Activated CD8-positive, alpha-beta T cell treated with anti-CD3 and anti-CD28 coated beads, Interleukin-2, amount 10 ng/mL, durations not matched to agents 7 days and 5 days (primary cell): ENCODE data around the gene ARHGAP40. TPM values are rescaled to one million over a fixed set of nuclear protein-coding genes. Genes with fewer than 3 reads are reported as not detected.

ENCODE experiments used
- ATAC-seq: fragments of 150-1000 bp; cut with Tn5 transposase; one replicate; pipeline ENCODE4 v1.10.0; 2021; ENCODE audit warnings: moderate library complexity
- CTCF ChIA-PET: fragments of 350-600 bp; sonication (Branson Sonifier 250); formaldehyde crosslinking; loops from one replicate; lab custom pipeline; 2021; ENCODE audit warnings: antibody characterized with exemption; lab: Charles Lee
- POLR2A ChIA-PET: fragments of 350-600 bp; sonication (Branson Sonifier 250); formaldehyde crosslinking; loops from one replicate; lab custom pipeline; 2021; ENCODE audit warnings: antibody characterized with exemption; lab: Charles Lee
- DNase-seq: peaks from one replicate; pipeline ENCODE4 v3.0.0-alpha.2; 2020
- H3K27ac Mint-ChIP-seq: one replicate; pipeline ENCODE4 v1.8.0; 2021; ENCODE audit warnings: mild to moderate bottlenecking, mixed read lengths
- H3K27me3 Mint-ChIP-seq: one replicate; pipeline ENCODE4 v1.8.0; 2021; ENCODE audit warnings: low read depth, mixed read lengths
- H3K36me3 Mint-ChIP-seq: one replicate; pipeline ENCODE4 v1.8.0; 2021; ENCODE audit warnings: low read depth, mixed read lengths
- H3K4me1 Mint-ChIP-seq: one replicate; pipeline ENCODE4 v1.8.0; 2021; ENCODE audit warnings: low read depth, mixed read lengths
- H3K4me3 Mint-ChIP-seq: one replicate; pipeline ENCODE4 v1.8.0; 2021; ENCODE audit warnings: mild to moderate bottlenecking, mixed read lengths
- H3K9me3 Mint-ChIP-seq: one replicate; pipeline ENCODE4 v1.8.0; 2022; ENCODE audit warnings: mixed read lengths; ENCODE audit not compliant: insufficient read depth
- total RNA-seq, 2 experiments: library from RNA; stranded (reverse); gene quantifications; one replicate each; pipeline ENCODE4 v1.2.3, GENCODE V29; 2021

The ARHGAP40 gene
- total RNA-seq, 2 experiments from 2014 or later = not detected

GRCh38 chr20:38644588-38645260, 43.1 kb downstream of the ARHGAP40 start:
- ChIA-PET POLR2A (no interaction called here), CTCF (interaction anchor here (0.9 to 4.1 kb wide), 8 partner anchors 8 to 432 kb away, joined by 3 to 20 read pairs (median 4); no protein-coding TSS in a partner anchor)
- Mint-ChIP-seq H3K27ac (no peak overlapping the region), H3K36me3 (no peaks in the 10 kb centered on the region), H3K4me1 (peaks cover 10% of the 10 kb centered on the region), H3K4me3 (no peak overlapping the region), H3K9me3 (no peaks in the 10 kb centered on the region), H3K27me3 (peaks cover 47% of the 10 kb centered on the region)
- ATAC-seq = no peak
- DNase-seq = no peak

- H3K4me1 Mint-ChIP-seq = peaks cover 10% of the 10 kb centered on the region
- ChIA-PET POLR2A (no interaction called here), CTCF (interaction anchor here (0.6 to 4.1 kb wide), 10 partner anchors 9 to 432 kb away, joined by 3 to 20 read pairs (median 4); no protein-coding TSS in a partner anchor)
- no peak overlapping the region for H3K27ac Mint-ChIP-seq
- no peak overlapping the region for H3K4me3 Mint-ChIP-seq
- H3K9me3 Mint-ChIP-seq = no peaks in the 10 kb centered on the region
- peaks cover 47% of the 10 kb centered on the region for H3K27me3 Mint-ChIP-seq
- H3K36me3 Mint-ChIP-seq = no peaks in the 10 kb centered on the region
- no peak for DNase-seq
- no peak for ATAC-seq
Measured at GRCh38 chr20:38645351-38645750, 43.7 kb downstream of the ARHGAP40 start.

GRCh38 chr20:38645980-38646858, 44.6 kb downstream of the ARHGAP40 start:
- H3K9me3 Mint-ChIP-seq = no peaks in the 10 kb centered on the region
- H3K27ac Mint-ChIP-seq = no peak overlapping the region
- peak overlapping the region; percentile 61 for H3K4me3 Mint-ChIP-seq
- POLR2A ChIA-PET = no interaction called here
- H3K27me3 Mint-ChIP-seq = peaks cover 43% of the 10 kb centered on the region
- H3K4me1 Mint-ChIP-seq = peaks cover 10% of the 10 kb centered on the region
- peak; percentile 91 for DNase-seq
- CTCF ChIA-PET = interaction anchor here (0.6 to 4.1 kb wide), 10 partner anchors 10 to 403 kb away, joined by 3 to 20 read pairs (median 4); no protein-coding TSS in a partner anchor
- H3K36me3 Mint-ChIP-seq = no peaks in the 10 kb centered on the region
- peak; percentile 95 for ATAC-seq

GRCh38 chr20:38649275-38649891, 47.8 kb downstream of the ARHGAP40 start:
- no peak overlapping the region for H3K27ac Mint-ChIP-seq
- H3K4me3 Mint-ChIP-seq = no peak overlapping the region
- no peaks in the 10 kb centered on the region for H3K36me3 Mint-ChIP-seq
- H3K4me1 Mint-ChIP-seq = peaks cover 10% of the 10 kb centered on the region
- ATAC-seq = no peak
- no peak for DNase-seq
- CTCF ChIA-PET = interaction anchor here (0.8 to 2.6 kb wide), 11 partner anchors 10 to 400 kb away, joined by 3 to 19 read pairs (median 4); no protein-coding TSS in a partner anchor
- H3K9me3 Mint-ChIP-seq = no peaks in the 10 kb centered on the region
- H3K27me3 Mint-ChIP-seq = peaks cover 31% of the 10 kb centered on the region
- POLR2A ChIA-PET = no interaction called here

- H3K27me3 Mint-ChIP-seq = peaks cover 25% of the 10 kb centered on the region
- no peak overlapping the region for H3K4me3 Mint-ChIP-seq
- ATAC-seq (no peak), DNase-seq (no peak)
- H3K9me3 Mint-ChIP-seq = no peaks in the 10 kb centered on the region
- peaks cover 10% of the 10 kb centered on the region for H3K4me1 Mint-ChIP-seq
- no peak overlapping the region for H3K27ac Mint-ChIP-seq
- ChIA-PET POLR2A (no interaction called here), CTCF (interaction anchor here (0.8 to 2.0 kb wide), 9 partner anchors 11 to 399 kb away, joined by 3 to 19 read pairs (median 3); partner anchors contain the start of gene SLC32A1)
- H3K36me3 Mint-ChIP-seq = no peaks in the 10 kb centered on the region
Measured at GRCh38 chr20:38650010-38650409, 48.4 kb downstream of the ARHGAP40 start.

GRCh38 chr20:38651154-38651553, 49.5 kb downstream of the ARHGAP40 start:
- Mint-ChIP-seq H3K36me3 (no peaks in the 10 kb centered on the region), H3K4me3 (no peak overlapping the region), H3K27me3 (peaks cover 16% of the 10 kb centered on the region), H3K4me1 (peaks cover 7% of the 10 kb centered on the region), H3K27ac (no peak overlapping the region), H3K9me3 (no peaks in the 10 kb centered on the region)
- ATAC-seq (no peak), DNase-seq (no peak)
- ChIA-PET POLR2A (no interaction called here), CTCF (interaction anchor here (1.3 kb wide), 1 partner anchor 73 kb away, joined by 5 read pairs; the partner anchor contains the start of gene SLC32A1)

- Mint-ChIP-seq H3K4me3 (no peak overlapping the region), H3K36me3 (no peaks in the 10 kb centered on the region), H3K27ac (no peak overlapping the region), H3K4me1 (peaks cover 3% of the 10 kb centered on the region), H3K9me3 (no peaks in the 10 kb centered on the region), H3K27me3 (peaks cover 15% of the 10 kb centered on the region)
- ATAC-seq (no peak), DNase-seq (no peak)
- CTCF ChIA-PET = interaction anchor here (0.6 kb wide), 1 partner anchor 263 kb away, joined by 3 read pairs; no protein-coding TSS in a partner anchor
- POLR2A ChIA-PET = no interaction called here
Measured at GRCh38 chr20:38651562-38651961, 50.0 kb downstream of the ARHGAP40 start.

- Mint-ChIP-seq H3K27me3 (peaks cover 6% of the 10 kb centered on the region), H3K4me3 (no peak overlapping the region), H3K9me3 (no peaks in the 10 kb centered on the region), H3K27ac (no peak overlapping the region), H3K4me1 (no peaks in the 10 kb centered on the region), H3K36me3 (no peaks in the 10 kb centered on the region)
- POLR2A ChIA-PET = no interaction called here
- DNase-seq (no peak), ATAC-seq (no peak)
- CTCF ChIA-PET = no interaction called here
Measured at GRCh38 chr20:38652995-38653394, 51.4 kb downstream of the ARHGAP40 start.

- Mint-ChIP-seq H3K4me1 (no peaks in the 10 kb centered on the region), H3K36me3 (no peaks in the 10 kb centered on the region), H3K27ac (no peak overlapping the region), H3K4me3 (no peak overlapping the region), H3K27me3 (peaks cover 9% of the 10 kb centered on the region), H3K9me3 (no peaks in the 10 kb centered on the region)
- ChIA-PET POLR2A (no interaction called here), CTCF (interaction anchor here (1.5 to 3.0 kb wide), 2 partner anchors 11 to 21 kb away, joined by 4 to 20 read pairs; no protein-coding TSS in a partner anchor)
- ATAC-seq (no peak), DNase-seq (no peak)
Measured at GRCh38 chr20:38657390-38657789, 55.8 kb downstream of the ARHGAP40 start.

GRCh38 chr20:38658879-38659596, 57.4 kb downstream of the ARHGAP40 start:
- H3K27ac Mint-ChIP-seq = no peak overlapping the region
- no peaks in the 10 kb centered on the region for H3K9me3 Mint-ChIP-seq
- H3K27me3 Mint-ChIP-seq = peaks cover 7% of the 10 kb centered on the region
- no peaks in the 10 kb centered on the region for H3K4me1 Mint-ChIP-seq
- POLR2A ChIA-PET = no interaction called here
- CTCF ChIA-PET = interaction anchor here (1.0 to 3.0 kb wide), 10 partner anchors 12 to 390 kb away, joined by 3 to 20 read pairs (median 5); no protein-coding TSS in a partner anchor
- H3K4me3 Mint-ChIP-seq = no peak overlapping the region
- no peaks in the 10 kb centered on the region for H3K36me3 Mint-ChIP-seq
- ATAC-seq = peak; percentile 81
- DNase-seq = peak; percentile 46

- H3K9me3 Mint-ChIP-seq = no peaks in the 10 kb centered on the region
- H3K4me1 Mint-ChIP-seq = no peaks in the 10 kb centered on the region
- no peaks in the 10 kb centered on the region for H3K36me3 Mint-ChIP-seq
- ATAC-seq (no peak), DNase-seq (no peak)
- H3K27ac Mint-ChIP-seq = no peak overlapping the region
- peaks cover 9% of the 10 kb centered on the region for H3K27me3 Mint-ChIP-seq
- POLR2A ChIA-PET = no interaction called here
- CTCF ChIA-PET = interaction anchor here (0.7 to 3.0 kb wide), 8 partner anchors 12 to 390 kb away, joined by 3 to 20 read pairs (median 6); no protein-coding TSS in a partner anchor
- H3K4me3 Mint-ChIP-seq = no peak overlapping the region
Measured at GRCh38 chr20:38659597-38659880, 57.9 kb downstream of the ARHGAP40 start.
